Esophagus squamous epithelium (tissue), 5 donors: Measurements from ENCODE around the gene CIDEB. TPM values are rescaled to one million over a fixed set of nuclear protein-coding genes. Genes with fewer than 3 reads are reported as not detected.

Experiments used
- DNase-seq: peaks from one replicate; lab custom pipeline; 2025; lab: John Stamatoyannopoulos, UW
- H3K27ac ChIP-seq, 4 donors: fragments of 200-600 bp; sonication (generic); one replicate each; pipeline ENCODE4 v1.5.1; 2016 to 2019; ENCODE audit warnings: mild to moderate bottlenecking in 1 of 4
- H3K27me3 ChIP-seq, 4 donors: fragments of 200-600 bp; sonication (generic); 1 replicate in 3 of 4; 2 replicates in 1 of 4; pipeline versions ENCODE4 v1.5.1 to v1.6.0; 2017 to 2021; ENCODE audit warnings: antibody characterized with exemption in 1 of 4
- H3K36me3 ChIP-seq, 3 donors: fragments of 200-600 bp; sonication (generic); one replicate each; pipeline ENCODE4 v1.5.1; 2016 to 2019
- H3K4me1 ChIP-seq, 3 donors: fragments of 200-600 bp; sonication (generic); one replicate each; pipeline ENCODE4 v1.5.1; 2017 to 2019
- H3K4me3 ChIP-seq, 4 donors: fragments of 200-600 bp; sonication (generic); 1 replicate in 3 of 4; 2 replicates in 1 of 4; pipeline ENCODE4 v1.5.1; 2016 to 2019; ENCODE audit warnings: mild to moderate bottlenecking in 2 of 4, moderate library complexity in 1 of 4
- H3K9me3 ChIP-seq, 3 donors: fragments of 200-600 bp; sonication (generic); one replicate each; pipeline ENCODE4 v1.5.1; 2016 to 2019
- CTCF ChIP-seq, 6 experiments: fragments of 450-650 bp in 4 of 6; fragments of 200-600 bp in 2 of 6; sonication (generic) in 2 of 6; IDR thresholded peaks; one replicate each; pipeline ENCODE4 v1.5.1; 2016 to 2019; ENCODE audit warnings: antibody characterized with exemption in 6 of 6, mild to moderate bottlenecking in 4 of 6, moderate library complexity in 4 of 6
- POLR2A ChIP-seq, 4 donors: fragments of 450-650 bp; IDR thresholded peaks; one replicate each; pipeline ENCODE4 v1.6.1; 2017; ENCODE audit warnings: antibody characterized with exemption in 4 of 4, mild to moderate bottlenecking in 4 of 4, moderate library complexity in 3 of 4
- WGBS, 2 donors: methylation state at CpG; one replicate each; pipeline ENCODE4 v1.1.5; 2018; 5-methylcytosine and 5-hydroxymethylcytosine counted together
- intact Hi-C: fragments of 100-400 bp; cut with DNase I; formaldehyde crosslinking; loops from one replicate; pipeline ENCODE4 v1.15.0; 2022
- total RNA-seq, 4 donors: library from RNA; depleted of rRNA; stranded (reverse); fragments of >200 nt; gene quantifications; one replicate each; pipeline ENCODE4 v1.1.0, GENCODE V29; 2016
- donor health status: DM: yes; HTN: yes; CAD: no.

CIDEB gene
- total RNA-seq, 4 donors from 2014 or later = 18.3 to 41.4 (median 30.4) TPM

- Histone ChIP-seq H3K36me3 (peaks cover 17 to 46% (median 25%) of the 10 kb centered on the region in 3 donors), H3K4me3 (peak overlapping the region; percentile 65 to 97 (median 89)), H3K4me1 (peaks cover 11 to 94% (median 28%) of the 10 kb centered on the region in 3 donors), H3K27me3 (no peaks in the 10 kb centered on the region), H3K9me3 (no peaks in the 10 kb centered on the region), H3K27ac (peak overlapping the region; percentile 95 to 100 (median 98))
- 16 to 19% methylated on average over 3 to 7 of the region's 13 CpGs for WGBS, 2 donors
- no peak for DNase-seq
- intact Hi-C loops = no loop called here
- TF ChIP-seq POLR2A (IDR thresholded peaks at IDR 0.05) (no peak), CTCF (IDR thresholded peaks at IDR 0.05) (no peak)
Observed at GRCh38 chr14:24270537-24271133, 37.1 kb downstream of the CIDEB start.

DNA sequence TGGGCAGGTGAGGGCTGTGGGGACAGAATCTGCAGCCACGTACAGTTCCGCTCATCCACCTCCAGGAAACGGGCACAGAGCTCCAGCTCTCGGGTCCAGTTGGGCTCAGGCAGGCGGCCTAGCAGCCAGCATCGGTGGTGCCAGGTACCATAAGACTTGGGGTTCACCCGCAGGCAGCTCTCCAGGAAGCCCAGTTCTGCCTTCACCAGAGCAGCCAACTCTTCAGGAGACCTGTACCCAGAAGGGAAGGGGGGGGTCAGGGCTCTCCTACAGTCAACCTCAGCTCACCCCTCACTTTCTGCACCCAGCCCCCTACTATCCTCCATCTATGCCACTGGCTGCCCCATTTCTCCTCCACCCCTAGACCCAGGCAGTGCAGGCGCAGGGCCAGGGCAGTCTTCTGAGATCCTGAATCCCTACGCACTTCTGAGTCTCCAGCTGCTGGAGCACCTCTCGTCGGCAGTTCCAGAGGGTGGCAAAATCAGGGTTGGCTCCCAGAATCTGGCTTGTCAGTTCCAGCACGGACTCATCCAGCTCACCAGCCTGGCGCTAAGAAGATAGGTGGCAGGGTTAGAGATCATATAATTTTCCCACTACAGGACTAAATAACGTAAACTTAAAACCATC lies 37.8 kb downstream of the CIDEB start:
- Histone ChIP-seq H3K27ac (peak overlapping the region; percentile 2 to 100 (median 96)), H3K4me3 (peak overlapping the region in 2 of 4 donors; percentile 87 to 91), H3K4me1 (peaks cover 14 to 94% (median 34%) of the 10 kb centered on the region in 3 donors), H3K36me3 (peaks cover 17 to 53% (median 26%) of the 10 kb centered on the region in 3 donors), H3K27me3 (no peaks in the 10 kb centered on the region), H3K9me3 (no peaks in the 10 kb centered on the region)
- WGBS, 2 donors = 84 to 100% methylated on average over 3 to 7 of the region's 14 CpGs
- TF ChIP-seq POLR2A (IDR thresholded peaks at IDR 0.05) = no peak
- TF ChIP-seq CTCF (IDR thresholded peaks at IDR 0.05) = no peak
- no peak for DNase-seq
- intact Hi-C loops = no loop called here

DNA sequence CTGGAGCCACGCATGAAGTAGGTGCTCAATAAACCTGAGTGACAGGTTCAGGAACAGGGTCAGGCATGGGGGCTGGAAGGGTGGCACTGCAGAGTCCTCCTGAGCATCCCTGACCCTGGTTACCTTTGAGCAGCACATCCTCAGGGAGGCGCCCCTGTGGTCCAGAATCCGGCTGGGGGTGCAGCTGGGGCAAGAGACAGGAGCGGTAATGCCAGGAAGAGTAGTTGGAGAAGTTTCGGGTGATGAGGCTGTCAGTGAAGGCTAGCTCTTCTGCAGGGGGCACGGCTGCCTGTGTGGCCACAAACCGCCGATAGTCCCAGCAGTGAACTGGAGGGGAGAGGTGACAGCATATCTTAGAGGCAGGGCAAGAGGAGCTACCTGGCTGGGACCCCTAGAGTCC lies 38.4 kb downstream of the CIDEB start:
- TF ChIP-seq CTCF (IDR thresholded peaks at IDR 0.05) (no peak), POLR2A (IDR thresholded peaks at IDR 0.05) (no peak)
- WGBS, 2 donors = 79 to 94% methylated on average over 3 to 7 of the region's 8 CpGs
- intact Hi-C loops = no loop called here

DNA sequence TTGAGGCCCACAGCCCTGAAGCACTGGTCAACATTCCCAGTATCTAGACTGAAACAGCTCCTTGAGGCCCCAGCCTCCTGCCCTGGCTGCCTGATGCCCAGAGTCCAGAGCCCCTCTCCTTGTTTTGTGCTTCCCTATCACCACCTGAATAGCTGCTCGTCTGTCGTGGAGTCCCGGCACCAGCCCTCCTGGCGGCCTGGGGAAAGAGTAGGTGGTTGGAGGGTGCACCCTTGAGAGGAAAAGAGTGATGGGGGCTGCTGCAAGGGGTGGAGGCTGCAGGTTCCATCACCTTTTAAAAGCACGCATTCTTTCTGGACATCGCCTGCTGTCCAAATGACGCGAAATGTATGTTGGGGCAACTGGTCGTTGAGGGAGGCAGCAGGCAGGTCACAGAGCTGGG lies 39.6 kb downstream of the CIDEB start:
- Histone ChIP-seq H3K27ac (peak overlapping the region in 1 of 4 donors; percentile 11), H3K9me3 (no peaks in the 10 kb centered on the region), H3K36me3 (peaks cover 17 to 54% (median 26%) of the 10 kb centered on the region in 3 donors), H3K4me1 (peaks cover 14 to 94% (median 39%) of the 10 kb centered on the region in 3 donors), H3K27me3 (no peaks in the 10 kb centered on the region), H3K4me3 (no peak overlapping the region)
- no peak for DNase-seq
- TF ChIP-seq CTCF (IDR thresholded peaks at IDR 0.05) = no peak
- no peak for TF ChIP-seq POLR2A (IDR thresholded peaks at IDR 0.05)
- intact Hi-C loops = no loop called here
- WGBS, 2 donors = 97% methylated on average over 8 of the region's 9 CpGs; no CpG with 5 or more reads in 1 of the 2 donors

More for the DNA sequence above, 38.4 kb downstream of the CIDEB start:
- no peak overlapping the region for H3K4me3 ChIP-seq
- no peak for DNase-seq
- H3K4me1 ChIP-seq = peaks cover 14 to 94% (median 35%) of the 10 kb centered on the region in 3 donors
- no peaks in the 10 kb centered on the region for H3K27me3 ChIP-seq
- H3K9me3 ChIP-seq = no peaks in the 10 kb centered on the region
- peaks cover 17 to 54% (median 26%) of the 10 kb centered on the region in 3 donors for H3K36me3 ChIP-seq
- no peak overlapping the region for H3K27ac ChIP-seq

DNA sequence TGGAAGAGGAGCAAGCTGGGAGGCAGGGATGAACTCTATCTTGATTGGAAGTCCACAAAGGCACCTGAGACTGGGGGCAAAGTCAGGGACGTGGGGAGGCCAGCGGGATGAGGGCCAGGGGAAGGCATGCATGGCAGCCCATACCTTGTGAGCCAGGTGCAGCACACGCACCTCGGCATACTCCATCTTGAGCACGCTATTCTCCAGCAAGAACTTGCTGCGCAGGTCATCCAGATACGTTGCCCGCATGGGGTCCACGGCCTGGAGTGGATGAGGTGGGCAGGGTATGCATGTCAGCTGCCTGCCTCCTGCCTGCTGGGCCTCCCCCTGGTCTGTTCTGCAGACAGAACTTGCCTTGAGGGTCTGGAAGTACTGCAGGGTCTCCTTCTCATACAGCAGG lies 40.3 kb downstream of the CIDEB start:
- H3K36me3 ChIP-seq = peaks cover 17 to 54% (median 26%) of the 10 kb centered on the region in 3 donors
- intact Hi-C loops = no loop called here
- TF ChIP-seq POLR2A (IDR thresholded peaks at IDR 0.05) (no peak), CTCF (IDR thresholded peaks at IDR 0.05) (no peak)

More for the DNA sequence above, 40.3 kb downstream of the CIDEB start:
- DNase-seq = no peak
- 84 to 90% methylated on average over 6 of the region's 9 CpGs for WGBS, 2 donors
- peak overlapping the region in 3 of 4 donors; percentile 9 to 81 (median 11) for H3K27ac ChIP-seq
- H3K9me3 ChIP-seq = no peaks in the 10 kb centered on the region
- H3K4me1 ChIP-seq = peaks cover 14 to 94% (median 41%) of the 10 kb centered on the region in 3 donors
- H3K4me3 ChIP-seq = no peak overlapping the region
- no peaks in the 10 kb centered on the region for H3K27me3 ChIP-seq
